HUDEP-2 (cell line): ENCODE results near the gene MRPS31.
A peak's percentile ranks its signal among the peaks of the same experiment; 100 is the strongest.
"Not testable (repeated sequence)": the region's sequence is repeated elsewhere in the genome, so short reads cannot be mapped to it uniquely, and the experiment has no call there.

Experiments used
- DNase-seq, 76 experiments: peaks; one replicate each; lab custom pipeline; 2025; ENCODE audit not compliant: unreplicated experiment in 76 of 76; lab: John Stamatoyannopoulos, UW

The MRPS31 gene

GRCh38 chr13:40764587-40765403, 6.2 kb downstream of the MRPS31 start:
- DNase-seq = peak in 45 of 76 experiments; percentile 1 to 64 (median 20)

- DNase-seq = no peak
Observed at GRCh38 chr13:40762849-40763248, 8.1 kb downstream of the MRPS31 start.

- no peak for DNase-seq
Observed at GRCh38 chr13:40758811-40759210, 12.2 kb downstream of the MRPS31 start.

- no peak for DNase-seq
Observed at GRCh38 chr13:40756042-40756441, 14.9 kb downstream of the MRPS31 start.

GRCh38 chr13:40755082-40755700, 15.8 kb downstream of the MRPS31 start:
- DNase-seq = no peak

GRCh38 chr13:40749327-40749726, 21.7 kb downstream of the MRPS31 start:
- no peak for DNase-seq

GRCh38 chr13:40735232-40735548, 35.8 kb downstream of the MRPS31 start:
- not testable (repeated sequence) for DNase-seq

GRCh38 chr13:40734536-40735231, 36.3 kb downstream of the MRPS31 start:
- not testable (repeated sequence) for DNase-seq

GRCh38 chr13:40732658-40733057, 38.3 kb downstream of the MRPS31 start:
- DNase-seq = no peak

- DNase-seq = no peak
Observed at GRCh38 chr13:40728595-40728994, 42.4 kb downstream of the MRPS31 start.

GRCh38 chr13:40714433-40714832, 56.6 kb downstream of the MRPS31 start:
- DNase-seq = not testable (repeated sequence)

GRCh38 chr13:40706439-40706838, 64.6 kb downstream of the MRPS31 start:
- no peak for DNase-seq

GRCh38 chr13:40697711-40698110, 73.3 kb downstream of the MRPS31 start:
- DNase-seq = no peak

GRCh38 chr13:40694426-40694825, 76.6 kb downstream of the MRPS31 start:
- no peak for DNase-seq

- DNase-seq = no peak
Observed at GRCh38 chr13:40692946-40693345, 78.0 kb downstream of the MRPS31 start.

GRCh38 chr13:40688781-40689180, 82.2 kb downstream of the MRPS31 start:
- DNase-seq = no peak

GRCh38 chr13:40682449-40683240, 88.3 kb downstream of the MRPS31 start:
- DNase-seq = peak in 3 of 76 experiments; percentile 7 to 21 (median 13)

- DNase-seq = peak in 71 of 76 experiments; percentile 5 to 83 (median 46)
Observed at GRCh38 chr13:40681341-40682146, 89.4 kb downstream of the MRPS31 start.

- DNase-seq = no peak
Observed at GRCh38 chr13:40680659-40681323, 90.2 kb downstream of the MRPS31 start.
